ENCODE data around the gene HUS1B. TPM values are rescaled to one million over a fixed set of nuclear protein-coding genes. Genes with fewer than 3 reads are reported as not detected.
A peak's percentile ranks its signal among the peaks of the same experiment; 100 is the strongest.

Gene HUS1B
- total and polyA plus RNA-seq, 9 of the 15 experiments (the other 6 are each of a cell fraction or from before 2014, with no cell fraction given) = 0.16 to 1.4 (median 0.38) TPM; not detected in 1

DNA sequence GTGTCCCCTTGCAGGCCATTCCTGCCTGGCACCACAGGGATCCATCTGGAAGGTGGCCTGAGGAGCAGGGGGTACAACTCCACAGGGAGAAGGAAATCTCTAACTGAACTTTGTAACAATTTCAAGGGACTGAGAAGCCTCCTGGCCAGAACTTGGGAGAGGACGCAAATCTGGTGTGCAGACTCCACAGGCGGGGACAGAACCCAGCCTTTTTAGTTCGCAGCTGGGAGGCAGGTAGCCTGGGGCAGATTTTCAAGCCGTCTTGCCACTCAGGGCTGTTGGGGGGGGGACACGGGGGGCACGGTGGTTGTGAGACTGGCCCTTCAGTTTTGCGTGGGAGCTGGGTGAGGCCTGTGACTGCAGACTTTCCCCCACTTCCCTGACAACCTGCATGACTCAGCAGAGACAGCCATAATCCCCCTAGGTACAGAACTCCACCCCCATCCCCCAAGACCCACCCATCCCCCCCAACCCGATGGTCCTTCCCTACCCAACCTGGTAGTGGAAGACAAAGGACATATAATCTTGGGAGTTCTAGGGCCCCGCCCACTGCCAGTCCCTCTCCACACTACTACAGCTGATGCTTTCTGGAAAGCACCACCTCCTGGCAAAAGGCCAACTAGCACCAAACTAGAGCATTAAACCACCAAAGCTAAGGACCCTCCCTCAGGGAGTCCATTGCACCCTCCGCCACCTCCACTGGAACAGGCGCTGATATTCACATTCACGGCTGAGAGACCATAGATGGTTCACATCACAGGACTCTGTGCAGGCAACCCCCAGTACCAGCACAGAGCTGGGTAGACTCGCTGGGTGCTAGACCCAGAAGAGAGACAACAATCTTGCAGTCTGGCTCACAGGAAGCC is 3.0 kb upstream of the HUS1B start (continued):
- TF ChIP-seq, protein P1, sequence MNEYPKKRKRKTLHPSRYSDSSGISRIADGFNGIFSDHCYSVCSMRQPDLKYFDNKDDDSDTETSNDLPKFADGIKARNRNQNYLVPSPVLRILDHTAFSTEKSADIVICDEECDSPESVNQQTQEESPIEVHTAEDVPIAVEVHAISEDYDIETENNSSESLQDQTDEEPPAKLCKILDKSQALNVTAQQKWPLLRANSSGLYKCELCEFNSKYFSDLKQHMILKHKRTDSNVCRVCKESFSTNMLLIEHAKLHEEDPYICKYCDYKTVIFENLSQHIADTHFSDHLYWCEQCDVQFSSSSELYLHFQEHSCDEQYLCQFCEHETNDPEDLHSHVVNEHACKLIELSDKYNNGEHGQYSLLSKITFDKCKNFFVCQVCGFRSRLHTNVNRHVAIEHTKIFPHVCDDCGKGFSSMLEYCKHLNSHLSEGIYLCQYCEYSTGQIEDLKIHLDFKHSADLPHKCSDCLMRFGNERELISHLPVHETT (CRISPR knock-in tag; conservative IDR thresholded peaks at IDR 0.05 in 1 of 2, IDR thresholded peaks at IDR 0.05 in 1 of 2) = no peak
- TF ChIP-seq HDAC1 (IDR thresholded peaks at IDR 0.05) (no peak), MGA (IDR thresholded peaks at IDR 0.05) (no peak), PTBP1 (IDR thresholded peaks at IDR 0.05; ENCODE audit: low read depth, low read length) (no peak), SUPT5H (IDR thresholded peaks at IDR 0.05) (no peak), YY1 (IDR thresholded peaks at IDR 0.05; ENCODE audit: borderline replicate concordance in 1 of 3, control insufficient read depth in 1 of 3, extremely low read depth in 1 of 3, insufficient read depth in 3 of 3, insufficient read length in 1 of 3, insufficient replicate concordance in 2 of 3, low read depth in 1 of 3, low read length in 2 of 3) (peak in 2 of 3 experiments; percentile 12 to 29), ZNF280A (IDR thresholded peaks at IDR 0.05; ENCODE audit: low read depth, partially characterized antibody) (no peak), SMC3 (conservative IDR thresholded peaks at IDR 0.05; ENCODE audit: insufficient read depth, low read depth, low read length) (no peak), ZNF445 (CRISPR knock-in tag; IDR thresholded peaks at IDR 0.05; ENCODE audit: low read depth) (no peak), KLF16 (IDR thresholded peaks at IDR 0.05) (no peak), DPF2 (IDR thresholded peaks at IDR 0.05) (no peak)
